Ascending aorta (tissue), 2 donors: ENCODE results near the gene PHACTR3. TPM values are rescaled to one million over a fixed set of nuclear protein-coding genes. Genes with fewer than 3 reads are reported as not detected.

Experiments
- DNase-seq, 2 donors: peaks; one replicate each; pipeline ENCODE4 v3.0.0-alpha.2; 2019; ENCODE audit warnings: low spot score in 2 of 2
- H3K27ac ChIP-seq, 2 donors: fragments of 200-600 bp; sonication (generic); one replicate each; pipeline ENCODE4 v1.5.1; 2016 to 2017; ENCODE audit warnings: mild to moderate bottlenecking in 1 of 2
- H3K27me3 ChIP-seq: fragments of 200-600 bp; sonication (generic); one replicate; pipeline ENCODE4 v1.5.1; 2017
- H3K36me3 ChIP-seq, 2 donors: fragments of 200-600 bp; sonication (generic); one replicate each; pipeline ENCODE4 v1.5.1; 2016
- H3K4me1 ChIP-seq, 2 donors: fragments of 200-600 bp; sonication (generic); one replicate each; pipeline ENCODE4 v1.5.1; 2016 to 2017; ENCODE audit warnings: mild to moderate bottlenecking in 1 of 2
- H3K4me3 ChIP-seq, 2 donors: fragments of 200-600 bp; sonication (generic); one replicate each; pipeline ENCODE4 v1.5.1; 2016 to 2017; ENCODE audit warnings: mild to moderate bottlenecking in 1 of 2
- H3K9me3 ChIP-seq, 2 donors: fragments of 200-600 bp; sonication (generic); one replicate each; pipeline ENCODE4 v1.5.1; 2016
- intact Hi-C: fragments of 100-400 bp; cut with DNase I; formaldehyde crosslinking; loops from one replicate; pipeline ENCODE4 v1.15.1; 2023
- total RNA-seq: library from RNA; depleted of rRNA; stranded (reverse); fragments of >200 nt; gene quantifications from one replicate; pipeline ENCODE4 v1.1.0, GENCODE V29; 2016
- TF ChIP-seq, protein P1 (sequence below), 3 experiments: fragments of 200-600 bp in 2 of 3; fragments of 450-650 bp in 1 of 3; sonication (generic) in 2 of 3; IDR thresholded peaks; one replicate each; pipeline ENCODE4 v1.5.1; 2016 to 2019; ENCODE audit warnings: antibody characterized with exemption in 3 of 3, mild to moderate bottlenecking in 1 of 3, moderate library complexity in 1 of 3

The PHACTR3 gene
- total RNA-seq, 1 donor from 2014 or later: not detected

DNA sequence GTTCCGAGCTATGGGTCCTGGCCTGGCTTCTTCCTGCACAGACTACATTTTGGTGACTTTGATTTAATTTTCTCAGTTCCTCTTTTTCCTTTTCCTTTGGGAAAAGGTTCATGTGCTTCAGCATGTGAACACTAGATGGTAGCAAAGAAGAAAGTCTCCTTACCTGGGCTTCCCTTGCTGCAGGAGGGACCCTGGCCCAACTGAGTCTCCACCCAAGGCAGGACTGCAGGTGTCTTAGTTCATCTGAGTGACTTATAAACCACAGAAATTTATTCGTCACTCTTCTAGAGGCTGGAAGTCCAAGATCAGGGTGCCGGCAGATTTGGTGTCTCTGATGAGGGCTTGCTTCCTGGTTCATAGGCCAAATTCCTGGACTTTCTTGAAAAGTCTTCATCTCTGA is 165.9 kb downstream of the PHACTR3 start:
- TF ChIP-seq, protein P1, sequence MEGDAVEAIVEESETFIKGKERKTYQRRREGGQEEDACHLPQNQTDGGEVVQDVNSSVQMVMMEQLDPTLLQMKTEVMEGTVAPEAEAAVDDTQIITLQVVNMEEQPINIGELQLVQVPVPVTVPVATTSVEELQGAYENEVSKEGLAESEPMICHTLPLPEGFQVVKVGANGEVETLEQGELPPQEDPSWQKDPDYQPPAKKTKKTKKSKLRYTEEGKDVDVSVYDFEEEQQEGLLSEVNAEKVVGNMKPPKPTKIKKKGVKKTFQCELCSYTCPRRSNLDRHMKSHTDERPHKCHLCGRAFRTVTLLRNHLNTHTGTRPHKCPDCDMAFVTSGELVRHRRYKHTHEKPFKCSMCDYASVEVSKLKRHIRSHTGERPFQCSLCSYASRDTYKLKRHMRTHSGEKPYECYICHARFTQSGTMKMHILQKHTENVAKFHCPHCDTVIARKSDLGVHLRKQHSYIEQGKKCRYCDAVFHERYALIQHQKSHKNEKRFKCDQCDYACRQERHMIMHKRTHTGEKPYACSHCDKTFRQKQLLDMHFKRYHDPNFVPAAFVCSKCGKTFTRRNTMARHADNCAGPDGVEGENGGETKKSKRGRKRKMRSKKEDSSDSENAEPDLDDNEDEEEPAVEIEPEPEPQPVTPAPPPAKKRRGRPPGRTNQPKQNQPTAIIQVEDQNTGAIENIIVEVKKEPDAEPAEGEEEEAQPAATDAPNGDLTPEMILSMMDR (IDR thresholded peaks at IDR 0.05): no peak
- Histone ChIP-seq H3K9me3 (no peaks in the 10 kb centered on the region), H3K27me3 (no peaks in the 10 kb centered on the region), H3K36me3 (no peaks in the 10 kb centered on the region), H3K4me3 (no peak overlapping the region), H3K4me1 (no peaks in the 10 kb centered on the region), H3K27ac (no peak overlapping the region)
- intact Hi-C loops: no loop called here
- no peak for DNase-seq

DNA sequence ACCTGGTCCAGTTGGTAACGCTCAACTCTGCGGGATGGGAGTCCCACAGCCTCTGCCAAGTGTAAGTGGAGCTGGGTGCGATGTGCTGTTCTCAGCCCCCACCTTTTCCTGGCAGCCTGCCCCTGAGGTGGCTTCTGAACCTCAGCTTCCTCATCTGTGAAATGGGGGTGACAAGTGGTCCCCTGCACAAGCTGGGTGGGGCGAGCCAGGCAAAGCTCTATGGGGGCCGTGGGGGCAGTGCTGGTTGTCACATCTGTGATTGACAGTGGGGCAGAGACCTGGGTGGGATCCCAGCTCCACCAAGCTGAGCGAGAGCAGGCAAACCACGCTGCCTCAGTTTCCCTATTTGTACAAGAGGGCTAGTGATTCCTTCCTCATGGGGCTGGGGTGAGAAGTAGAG is 166.5 kb downstream of the PHACTR3 start:
- no peak for DNase-seq
- Histone ChIP-seq H3K27me3 (no peaks in the 10 kb centered on the region), H3K9me3 (no peaks in the 10 kb centered on the region), H3K4me3 (no peak overlapping the region), H3K4me1 (no peaks in the 10 kb centered on the region), H3K36me3 (no peaks in the 10 kb centered on the region), H3K27ac (no peak overlapping the region)
- TF ChIP-seq, protein P1 (IDR thresholded peaks at IDR 0.05): no peak
- intact Hi-C loops: no loop called here

DNA sequence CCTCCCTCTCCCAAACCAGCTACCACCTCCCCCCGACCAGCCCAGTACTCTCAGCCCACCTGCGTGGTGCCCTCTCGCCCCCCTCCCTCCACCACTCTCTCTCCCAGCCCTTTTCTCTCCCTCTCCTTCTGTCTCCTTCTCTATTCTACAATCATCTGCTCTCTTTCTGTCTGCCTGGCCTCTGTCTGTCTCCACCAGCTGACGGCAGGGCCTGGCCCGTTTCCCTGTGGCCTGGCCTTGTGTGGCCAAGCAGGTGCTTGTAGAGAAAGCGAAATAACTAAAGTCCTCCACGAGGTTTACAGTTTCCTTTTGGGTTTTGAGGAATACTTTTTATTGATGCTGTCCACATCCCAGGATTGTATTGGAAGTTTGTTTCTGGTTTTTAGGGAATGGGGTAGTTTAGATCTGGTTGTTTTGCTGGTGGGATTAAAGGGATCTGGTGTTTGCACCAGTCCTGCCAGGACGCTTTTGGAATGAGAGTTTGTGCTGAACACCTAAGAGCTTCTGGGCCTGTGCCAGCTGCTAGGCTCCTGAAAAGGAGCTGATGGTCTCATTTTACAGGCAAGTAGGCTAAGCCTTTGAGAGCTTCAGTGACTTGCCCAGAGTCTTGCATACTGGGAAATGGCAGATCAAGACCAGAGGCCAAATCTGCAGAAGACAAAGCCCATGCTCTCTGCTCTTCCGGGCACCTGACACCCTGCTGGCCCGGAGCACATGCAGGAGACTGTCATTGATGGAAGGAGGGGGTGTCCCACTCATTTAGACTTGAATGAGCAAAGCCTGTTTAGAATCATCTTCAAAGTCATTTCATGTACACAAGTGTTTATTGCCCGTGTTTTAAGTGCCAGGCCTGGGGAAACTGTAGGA is 167.4 kb downstream of the PHACTR3 start:
- intact Hi-C loops: no loop called here
- H3K9me3 ChIP-seq: no peaks in the 10 kb centered on the region
- H3K36me3 ChIP-seq: no peaks in the 10 kb centered on the region
- H3K4me1 ChIP-seq: no peaks in the 10 kb centered on the region
- no peak overlapping the region for H3K27ac ChIP-seq
- no peak overlapping the region for H3K4me3 ChIP-seq
- H3K27me3 ChIP-seq: no peaks in the 10 kb centered on the region
- DNase-seq: no peak
- TF ChIP-seq, protein P1 (IDR thresholded peaks at IDR 0.05): no peak

DNA sequence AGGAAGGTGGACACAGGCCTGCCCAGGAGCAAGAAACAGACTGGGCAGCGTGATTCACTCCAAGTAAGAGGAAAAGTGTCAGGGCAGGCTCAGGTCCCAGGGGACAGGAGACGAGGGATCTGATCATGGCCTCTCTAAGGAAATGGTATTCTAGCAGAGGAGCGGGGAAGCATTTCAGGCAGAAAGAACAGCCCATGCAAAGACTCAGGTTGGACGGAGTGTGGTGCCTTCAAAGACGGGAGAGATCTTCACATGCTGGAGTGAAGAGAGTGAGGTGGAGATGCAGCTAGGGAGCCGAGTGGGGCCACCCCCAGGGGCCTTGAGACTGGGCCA is 168.0 kb downstream of the PHACTR3 start:
- H3K4me1 ChIP-seq: no peaks in the 10 kb centered on the region
- no peaks in the 10 kb centered on the region for H3K27me3 ChIP-seq
- peak in 1 of 2 donors; percentile 18 for DNase-seq
- H3K9me3 ChIP-seq: no peaks in the 10 kb centered on the region
- no peaks in the 10 kb centered on the region for H3K36me3 ChIP-seq
- H3K27ac ChIP-seq: no peak overlapping the region
- TF ChIP-seq, protein P1 (IDR thresholded peaks at IDR 0.05): no peak
- no peak overlapping the region for H3K4me3 ChIP-seq
- intact Hi-C loops: no loop called here

DNA sequence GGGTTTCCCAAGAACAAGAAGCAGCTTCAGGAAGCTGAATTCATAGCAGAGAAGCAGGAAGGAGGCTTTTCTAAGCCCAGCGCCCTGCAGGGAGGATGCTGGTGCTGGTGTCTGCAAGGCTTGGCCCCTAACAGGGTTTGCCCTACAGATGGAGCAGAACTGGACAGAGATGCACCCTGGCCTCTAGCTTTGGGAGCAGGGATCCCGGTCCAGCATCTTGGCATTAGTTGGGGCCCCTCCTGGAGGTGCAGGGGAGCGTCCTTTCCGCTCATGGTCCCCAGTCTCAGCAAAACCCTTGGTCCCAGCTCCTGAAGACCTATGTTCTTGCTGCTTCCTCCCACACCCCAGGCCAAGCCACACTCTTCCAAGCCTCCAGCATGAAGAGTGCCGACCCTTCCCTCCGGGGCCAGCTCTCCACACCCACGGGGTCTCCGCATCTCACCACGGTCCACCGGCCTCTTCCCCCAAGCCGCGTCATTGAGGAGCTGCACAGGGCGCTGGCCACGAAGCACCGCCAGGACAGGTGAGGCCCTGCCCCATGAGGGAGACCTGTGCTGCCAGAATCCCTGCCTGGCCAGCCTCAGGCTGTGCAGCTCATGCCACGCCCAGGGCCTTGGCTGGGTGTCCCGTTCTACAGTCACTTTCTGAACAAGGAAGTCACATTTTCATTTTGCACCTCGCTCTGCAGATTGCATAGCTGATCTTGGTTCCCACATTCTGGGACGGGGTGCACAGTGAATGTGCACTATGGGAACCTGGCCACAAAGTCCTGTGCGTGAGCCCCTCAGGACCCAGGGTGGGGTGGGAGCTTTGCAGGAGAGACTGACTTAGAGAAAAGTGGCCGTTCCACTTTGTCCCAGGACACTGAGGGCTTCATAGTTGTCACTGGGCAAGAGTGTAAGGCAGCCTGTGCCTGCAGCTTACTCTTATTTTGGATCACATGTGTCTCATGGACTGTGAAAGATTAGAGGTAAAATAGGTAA is 168.9 kb downstream of the PHACTR3 start:
- H3K9me3 ChIP-seq: no peaks in the 10 kb centered on the region
- intact Hi-C loops: no loop called here
- H3K4me1 ChIP-seq: no peaks in the 10 kb centered on the region
- H3K27ac ChIP-seq: no peak overlapping the region
- no peak overlapping the region for H3K4me3 ChIP-seq
- H3K27me3 ChIP-seq: no peaks in the 10 kb centered on the region
- peak in 1 of 2 donors; percentile 48 for DNase-seq
- TF ChIP-seq, protein P1 (IDR thresholded peaks at IDR 0.05): no peak
- H3K36me3 ChIP-seq: no peaks in the 10 kb centered on the region
